Epithelial cell of esophagus (primary cell): ENCODE measurements around the gene HEYL.

ENCODE experiments used
- DNase-seq: peaks from one replicate; pipeline ENCODE4 v3.0.0; 2010; ENCODE audit warnings: low read depth
- H3K4me3 ChIP-seq: 2 replicates; pipeline ENCODE4 v1.5.1; 2011; ENCODE audit warnings: mild to moderate bottlenecking, low read length, control low read depth
- CTCF ChIP-seq: IDR thresholded peaks from 2 replicates; pipeline ENCODE4 v1.5.1; 2011; ENCODE audit warnings: low read depth, mild to moderate bottlenecking, low read length, control low read depth, inconsistent platforms; ENCODE audit not compliant: insufficient read depth; ENCODE audit errors: missing control alignments

HEYL gene

GRCh38 chr1:39625462-39626273, 13.8 kb downstream of the HEYL start:
- no peak for TF ChIP-seq CTCF
- no peak overlapping the region for H3K4me3 ChIP-seq
- no peak for DNase-seq

GRCh38 chr1:39625009-39625408, 14.4 kb downstream of the HEYL start:
- H3K4me3 ChIP-seq: no peak overlapping the region
- DNase-seq: no peak
- TF ChIP-seq CTCF: no peak

DNA sequence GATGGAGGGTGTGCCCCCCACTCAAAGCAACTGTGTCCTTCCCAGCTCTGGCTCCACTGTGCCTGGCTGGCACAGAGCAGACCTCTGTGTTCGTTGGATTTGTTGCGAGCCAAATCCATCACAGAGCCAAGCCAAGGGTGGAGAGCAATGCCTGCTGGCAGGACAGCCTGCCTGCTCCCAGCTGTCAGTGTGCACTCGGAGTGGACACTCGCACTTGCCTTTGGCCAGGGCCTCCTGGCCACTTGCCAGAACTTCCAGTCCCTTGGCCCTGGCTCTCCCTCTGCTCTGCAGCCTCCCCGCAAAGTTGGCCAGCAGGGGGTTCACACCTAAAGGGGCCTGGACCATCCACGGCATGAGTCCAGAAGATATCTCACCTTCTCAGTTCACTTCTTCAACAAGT, 16.4 kb downstream of the HEYL start:
- TF ChIP-seq CTCF: no peak
- no peak overlapping the region for H3K4me3 ChIP-seq
- DNase-seq: no peak

- H3K4me3 ChIP-seq: no peak overlapping the region
- TF ChIP-seq CTCF: no peak
- no peak for DNase-seq
Observed at GRCh38 chr1:39622427-39622826, 17.0 kb downstream of the HEYL start.

DNA sequence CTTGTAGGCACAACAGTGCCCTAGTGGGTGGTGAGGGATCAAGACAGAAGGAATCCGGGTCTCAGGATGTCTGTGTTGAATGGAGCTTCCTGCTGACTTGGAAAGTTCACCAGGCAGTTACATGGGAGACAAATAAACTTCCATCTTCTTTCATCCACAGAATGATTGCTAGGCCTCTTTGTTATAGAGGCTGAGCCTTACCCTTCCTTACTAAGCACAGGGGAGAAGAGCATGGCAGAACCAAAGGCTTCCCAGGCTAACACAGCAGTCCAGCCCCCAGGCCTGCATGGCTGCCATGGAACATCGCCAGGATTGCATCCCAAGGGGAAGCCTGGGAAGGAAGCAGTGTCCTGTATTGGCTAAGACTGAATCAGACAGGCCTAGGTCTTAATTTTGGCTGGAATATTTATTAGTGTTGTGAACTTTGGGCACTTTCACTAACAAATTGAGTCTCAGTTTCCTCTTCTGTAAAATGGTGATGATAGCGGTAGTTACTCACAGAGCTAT, 18.7 kb downstream of the HEYL start:
- no peak for DNase-seq
- H3K4me3 ChIP-seq: no peak overlapping the region
- TF ChIP-seq CTCF: no peak

DNA sequence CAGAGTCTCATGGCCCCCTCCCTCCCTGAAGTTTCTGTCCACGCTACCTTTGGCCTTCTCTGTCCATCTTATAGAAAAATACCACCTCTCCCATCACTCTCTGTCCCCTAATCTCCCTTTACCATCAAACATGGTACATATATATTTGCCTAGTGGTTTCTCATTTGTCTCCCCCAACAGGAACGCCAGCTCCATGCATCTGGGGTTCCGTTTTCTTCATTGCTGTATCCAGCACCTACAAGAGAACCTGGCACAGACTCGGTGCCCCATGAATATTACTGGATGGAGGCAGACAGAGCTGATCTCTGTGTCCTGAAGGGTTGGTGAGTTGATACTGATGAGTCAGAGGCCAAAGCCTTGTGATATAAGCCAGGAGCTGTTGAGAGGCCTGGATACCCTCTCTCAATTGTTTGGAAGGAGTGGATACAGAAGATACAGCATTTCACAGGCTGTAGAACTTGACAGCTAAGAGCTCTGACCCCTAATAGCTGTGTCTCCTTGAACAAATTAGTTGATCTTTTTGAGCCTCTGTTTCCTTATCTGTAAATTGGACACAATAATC, 21.9 kb downstream of the HEYL start:
- TF ChIP-seq CTCF: no peak
- no peak for DNase-seq

More for the DNA sequence above, 21.9 kb downstream of the HEYL start:
- no peak overlapping the region for H3K4me3 ChIP-seq
